ENCODE results near the gene CEP350. TPM values are rescaled to one million over a fixed set of nuclear protein-coding genes. Genes with fewer than 3 reads are reported as not detected.

Gene CEP350
- total RNA-seq, 1 experiment from 2014 or later, result 42.2 TPM

GRCh38 chr1:180145446-180145845, 190.8 kb downstream of the CEP350 start:
- Histone ChIP-seq H3K9me3 (ENCODE audit: low read depth, low read length, poor library complexity, severe bottlenecking) (no peaks in the 10 kb centered on the region), H3K4me3 (ENCODE audit: low read depth, low read length, poor library complexity, severe bottlenecking) (no peak overlapping the region), H3K27me3 (replicated peaks; ENCODE audit: insufficient read depth, low read depth, low read length, poor library complexity) (no peaks in the 10 kb centered on the region), H3K4me1 (ENCODE audit: insufficient read depth, low read length, poor library complexity, severe bottlenecking) (no peaks in the 10 kb centered on the region), H3K27ac (ENCODE audit: low read depth, low read length, poor library complexity, severe bottlenecking) (no peak overlapping the region), H3K36me3 (ENCODE audit: insufficient read depth, low read length, poor library complexity, severe bottlenecking) (no peaks in the 10 kb centered on the region)
- no TSS peak for BruUV-seq (replicated peaks)
- ChIA-PET CTCF (no interaction called here), POLR2A (ENCODE audit: low non-redundant PET) (interaction anchor here (0.5 kb wide), 1 partner anchor 9 kb away, joined by 8 read pairs; no protein-coding TSS in a partner anchor)
- no peak for TF ChIP-seq CTCF (conservative IDR thresholded peaks at IDR 0.05; ENCODE audit: low read depth, low read length)
- no peak for TF ChIP-seq EZH2 (IDR thresholded peaks at IDR 0.05; ENCODE audit: borderline replicate concordance, low read depth, low read length, poor library complexity, severe bottlenecking)
- intact Hi-C loops (cut with micrococcal nuclease; ENCODE audit: unreplicated experiment), result no loop called here
- no peak for DNase-seq (ENCODE audit: low spot score)

GRCh38 chr1:180150982-180151381, 196.4 kb downstream of the CEP350 start:
- TF ChIP-seq CTCF (conservative IDR thresholded peaks at IDR 0.05; ENCODE audit: low read depth, low read length) (no peak), EZH2 (IDR thresholded peaks at IDR 0.05; ENCODE audit: borderline replicate concordance, low read depth, low read length, poor library complexity, severe bottlenecking) (no peak)
- H3K4me1 ChIP-seq (ENCODE audit: insufficient read depth, low read length, poor library complexity, severe bottlenecking), result peaks cover 28% of the 10 kb centered on the region
- no TSS peak for BruUV-seq (replicated peaks)
- no peaks in the 10 kb centered on the region for H3K9me3 ChIP-seq (ENCODE audit: low read depth, low read length, poor library complexity, severe bottlenecking)
- POLR2A ChIA-PET (ENCODE audit: low non-redundant PET), result no interaction called here
- peak overlapping the region; percentile 68 for H3K27ac ChIP-seq (ENCODE audit: low read depth, low read length, poor library complexity, severe bottlenecking)
- H3K36me3 ChIP-seq (ENCODE audit: insufficient read depth, low read length, poor library complexity, severe bottlenecking), result no peaks in the 10 kb centered on the region
- no peak overlapping the region for H3K4me3 ChIP-seq (ENCODE audit: low read depth, low read length, poor library complexity, severe bottlenecking)
- no peaks in the 10 kb centered on the region for H3K27me3 ChIP-seq (replicated peaks; ENCODE audit: insufficient read depth, low read depth, low read length, poor library complexity)
- CTCF ChIA-PET, result no interaction called here
- peak; percentile 60 for DNase-seq (ENCODE audit: low spot score)
- intact Hi-C loops (cut with micrococcal nuclease; ENCODE audit: unreplicated experiment), result no loop called here

GRCh38 chr1:180151508-180151907, 196.9 kb downstream of the CEP350 start:
- peaks cover 32% of the 10 kb centered on the region for H3K4me1 ChIP-seq (ENCODE audit: insufficient read depth, low read length, poor library complexity, severe bottlenecking)
- intact Hi-C loops (cut with micrococcal nuclease; ENCODE audit: unreplicated experiment), result no loop called here
- no peaks in the 10 kb centered on the region for H3K36me3 ChIP-seq (ENCODE audit: insufficient read depth, low read length, poor library complexity, severe bottlenecking)
- no peaks in the 10 kb centered on the region for H3K9me3 ChIP-seq (ENCODE audit: low read depth, low read length, poor library complexity, severe bottlenecking)
- no TSS peak for BruUV-seq (replicated peaks)
- H3K4me3 ChIP-seq (ENCODE audit: low read depth, low read length, poor library complexity, severe bottlenecking), result no peak overlapping the region
- CTCF ChIA-PET, result no interaction called here
- no peaks in the 10 kb centered on the region for H3K27me3 ChIP-seq (replicated peaks; ENCODE audit: insufficient read depth, low read depth, low read length, poor library complexity)
- H3K27ac ChIP-seq (ENCODE audit: low read depth, low read length, poor library complexity, severe bottlenecking), result peak overlapping the region; percentile 68
- peak; percentile 67 for DNase-seq (ENCODE audit: low spot score)
- TF ChIP-seq CTCF (conservative IDR thresholded peaks at IDR 0.05; ENCODE audit: low read depth, low read length) (no peak), EZH2 (IDR thresholded peaks at IDR 0.05; ENCODE audit: borderline replicate concordance, low read depth, low read length, poor library complexity, severe bottlenecking) (no peak)
- POLR2A ChIA-PET (ENCODE audit: low non-redundant PET), result no interaction called here
